ENCODE results near the gene MUC4. TPM values are rescaled to one million over a fixed set of nuclear protein-coding genes. Genes with fewer than 3 reads are reported as not detected.
A peak's percentile ranks its signal among the peaks of the same experiment; 100 is the strongest.

The MUC4 gene
- total and polyA plus RNA-seq, 7 donors, result under 0.01 to 195 (median 7.4) TPM; not detected in 1

GRCh38 chr3:195763076-195763830 is 48.5 kb downstream of the MUC4 start:
- intact Hi-C loops (cut with DNase I), result no loop called here
- TF ChIP-seq EP300 (IDR thresholded peaks at IDR 0.05), result no peak
- no peak for TF ChIP-seq CTCF (IDR thresholded peaks at IDR 0.05)
- TF ChIP-seq POLR2A (IDR thresholded peaks at IDR 0.05), result no peak
- H3K27me3 ChIP-seq, result peaks cover 7 to 27% (median 15%) of the 10 kb centered on the region in 3 donors
- H3K9me3 ChIP-seq, result no peaks in the 10 kb centered on the region
- H3K4me3 ChIP-seq, result no peak overlapping the region
- no peak for DNase-seq
- H3K36me3 ChIP-seq, result no peaks in the 10 kb centered on the region
- 86 to 93% methylated on average over 28 of the region's 28 CpGs for WGBS, 2 donors
- H3K27ac ChIP-seq, result no peak overlapping the region
- peaks cover 0 to 18% (median 16%) of the 10 kb centered on the region in 4 donors for H3K4me1 ChIP-seq

GRCh38 chr3:195762611-195763010 is 49.1 kb downstream of the MUC4 start:
- DNase-seq, result no peak
- WGBS, 2 donors, result 89 to 93% methylated on average over 43 of the region's 43 CpGs
- intact Hi-C loops (cut with DNase I), result no loop called here
- no peak for TF ChIP-seq POLR2A (IDR thresholded peaks at IDR 0.05)
- no peak for TF ChIP-seq CTCF (IDR thresholded peaks at IDR 0.05)
- no peak for TF ChIP-seq EP300 (IDR thresholded peaks at IDR 0.05)
- TF ChIP-seq POLR2AphosphoS5 (IDR thresholded peaks at IDR 0.05), result no peak
- no peaks in the 10 kb centered on the region for H3K36me3 ChIP-seq
- peaks cover 7 to 27% (median 15%) of the 10 kb centered on the region in 3 donors for H3K27me3 ChIP-seq
- no peak overlapping the region for H3K4me3 ChIP-seq
- H3K9me3 ChIP-seq, result no peaks in the 10 kb centered on the region
- H3K27ac ChIP-seq, result no peak overlapping the region
- H3K4me1 ChIP-seq, result peaks cover 0 to 18% (median 16%) of the 10 kb centered on the region in 4 donors

GRCh38 chr3:195762249-195762585 is 49.5 kb downstream of the MUC4 start:
- TF ChIP-seq POLR2AphosphoS5 (IDR thresholded peaks at IDR 0.05) (no peak), POLR2A (IDR thresholded peaks at IDR 0.05) (no peak), EP300 (IDR thresholded peaks at IDR 0.05) (no peak), CTCF (IDR thresholded peaks at IDR 0.05) (no peak)
- Histone ChIP-seq H3K4me3 (no peak overlapping the region), H3K4me1 (peaks cover 0 to 20% (median 16%) of the 10 kb centered on the region in 4 donors), H3K36me3 (no peaks in the 10 kb centered on the region), H3K27me3 (peaks cover 7 to 31% (median 15%) of the 10 kb centered on the region in 3 donors), H3K9me3 (no peaks in the 10 kb centered on the region), H3K27ac (no peak overlapping the region)
- 80 to 88% methylated on average over 36 of the region's 36 CpGs for WGBS, 2 donors
- intact Hi-C loops (cut with DNase I), result no loop called here
- DNase-seq, result no peak

- Histone ChIP-seq H3K9me3 (no peaks in the 10 kb centered on the region), H3K36me3 (no peaks in the 10 kb centered on the region), H3K27me3 (peaks cover 7 to 36% (median 15%) of the 10 kb centered on the region in 3 donors), H3K4me1 (peaks cover 0 to 21% (median 16%) of the 10 kb centered on the region in 4 donors), H3K27ac (no peak overlapping the region), H3K4me3 (no peak overlapping the region)
- TF ChIP-seq EP300 (IDR thresholded peaks at IDR 0.05) (no peak), POLR2AphosphoS5 (IDR thresholded peaks at IDR 0.05) (no peak)
- DNase-seq, result no peak
- 36 to 72% methylated on average over 52 of the region's 52 CpGs for WGBS, 2 donors
- intact Hi-C loops (cut with DNase I), result no loop called here
Measured at GRCh38 chr3:195761567-195762248, 50.0 kb downstream of the MUC4 start.

GRCh38 chr3:195761123-195761566 is 50.6 kb downstream of the MUC4 start:
- Histone ChIP-seq H3K27ac (peak overlapping the region in 1 of 4 donors; percentile 63), H3K27me3 (peaks cover 7 to 39% (median 15%) of the 10 kb centered on the region in 3 donors), H3K36me3 (no peaks in the 10 kb centered on the region), H3K4me3 (no peak overlapping the region), H3K9me3 (no peaks in the 10 kb centered on the region), H3K4me1 (peaks cover 0 to 21% (median 16%) of the 10 kb centered on the region in 4 donors)
- DNase-seq, result no peak
- WGBS, 2 donors, result 83 to 93% methylated on average over 10 of the region's 10 CpGs
- intact Hi-C loops (cut with DNase I), result no loop called here
- TF ChIP-seq POLR2AphosphoS5 (IDR thresholded peaks at IDR 0.05) (no peak), POLR2A (IDR thresholded peaks at IDR 0.05) (no peak), EP300 (IDR thresholded peaks at IDR 0.05) (no peak), CTCF (IDR thresholded peaks at IDR 0.05) (no peak)
